K562 (cell line): ENCODE measurements around the gene KLK5. TPM values are rescaled to one million over a fixed set of nuclear protein-coding genes. Genes with fewer than 3 reads are reported as not detected.

ENCODE experiments used
- ATAC-seq: fragments of 200-7000 bp; cut with Tn5 transposase; 3 replicates; pipeline ENCODE4 v1.9.1; 2020; ENCODE audit warnings: moderate library complexity
- BruUV-seq: library from RNA; stranded (reverse); fragments of 400-500 nt; replicated peaks from 2 replicates; lab custom pipeline; 2021; lab: Mats Ljungman, UMichigan
- CTCF ChIA-PET: fragments of 300-600 bp; formaldehyde crosslinking; extraction: SDS; loops from one replicate; lab custom pipeline; 2021; ENCODE audit warnings: low intra/inter-chr PET ratio; lab: Yijun Ruan, JAX
- POLR2A ChIA-PET: fragments of 300-600, 350-650 bp; sonication (Branson Sonifier 250); formaldehyde crosslinking; extraction: SDS; loops from one replicate; lab custom pipeline; 2021; ENCODE audit warnings: antibody characterized with exemption, inconsistent platforms; lab: Yijun Ruan, JAX
- DNase-seq, 4 experiments: peaks; one replicate each; pipeline versions ENCODE4 v3.0.0 to v3.0.0-alpha.2; 2011 to 2018; ENCODE audit warnings: low spot score in 3 of 4, mixed read lengths in 3 of 4; ENCODE audit errors: extremely low read depth in 1 of 4
- FAIRE-seq: peaks from 2 replicates; lab custom pipeline; 2011; peaks lifted over from hg19 to GRCh38; lab: Jason Lieb, UNC
- H2AFZ ChIP-seq: 2 replicates; pipeline ENCODE4 v1.6.0; 2011; ENCODE audit warnings: low read depth, low read length, control low read depth, inconsistent platforms
- H3K27ac ChIP-seq: fragments of 200-600 bp; 3 replicates; pipeline ENCODE4 v1.8.0; 2011; ENCODE audit warnings: low read depth, mild to moderate bottlenecking, control low read depth, inconsistent platforms, low read length, moderate library complexity, mixed read lengths; ENCODE audit errors: extremely low read depth
- H3K27me3 ChIP-seq, 2 experiments: fragments of 300-600 bp in 1 of 2; 2 replicates in 1 of 2; 3 replicates in 1 of 2; pipeline versions ENCODE4 v1.6.0 to v1.8.0; 2011; ENCODE audit warnings: inconsistent platforms in 2 of 2, low read length in 2 of 2, mild to moderate bottlenecking in 1 of 2, mixed read lengths in 1 of 2, moderate library complexity in 1 of 2; ENCODE audit not compliant: control insufficient read depth in 2 of 2, insufficient read depth in 2 of 2
- H3K36me3 ChIP-seq: fragments of 300-600 bp; 3 replicates; pipeline ENCODE4 v1.8.0; 2011; ENCODE audit warnings: mild to moderate bottlenecking, low read length, inconsistent platforms; ENCODE audit not compliant: control insufficient read depth, insufficient read depth
- H3K4me1 ChIP-seq, 2 experiments: fragments of 200-600 bp in 1 of 2; replicated peaks in 1 of 2; 2 replicates in 1 of 2; 3 replicates in 1 of 2; pipeline versions ENCODE4 v1.5.1 to v1.8.0; 2011; ENCODE audit warnings: inconsistent platforms in 2 of 2, low read length in 2 of 2, mild to moderate bottlenecking in 1 of 2, mixed read lengths in 1 of 2, moderate library complexity in 1 of 2; ENCODE audit not compliant: control insufficient read depth in 2 of 2, insufficient read depth in 2 of 2
- H3K4me2 ChIP-seq: 2 replicates; pipeline ENCODE4 v1.6.1; 2011; ENCODE audit warnings: low read length, control low read depth, inconsistent platforms, mixed read lengths; ENCODE audit not compliant: insufficient read depth
- H3K4me3 ChIP-seq: fragments of 200-600 bp; sonication (generic), shearing (Covaris generic); 2 replicates; pipeline ENCODE4 v1.5.1; 2016; ENCODE audit warnings: control low read depth, inconsistent platforms
- H3K79me2 ChIP-seq: fragments of 200-600 bp; 3 replicates; pipeline ENCODE4 v1.8.0; 2011; ENCODE audit warnings: low read length, inconsistent platforms; ENCODE audit not compliant: control insufficient read depth, insufficient read depth
- H3K9ac ChIP-seq, 2 experiments: 2 replicates each; pipeline versions ENCODE4 v1.6.0 to v1.6.1; 2011; ENCODE audit warnings: low read depth in 2 of 2, low read length in 2 of 2, control low read depth in 1 of 2, inconsistent platforms in 1 of 2, mild to moderate bottlenecking in 1 of 2, mixed read lengths in 1 of 2; ENCODE audit not compliant: insufficient read depth in 1 of 2
- H3K9me1 ChIP-seq: one replicate; pipeline ENCODE4 v1.6.0; 2011; ENCODE audit warnings: inconsistent platforms, mild to moderate bottlenecking, low read length, moderate library complexity; ENCODE audit not compliant: control insufficient read depth, insufficient read depth
- H3K9me3 ChIP-seq: replicated peaks from 2 replicates; pipeline ENCODE4 v1.5.1; 2011; ENCODE audit warnings: low read depth, low read length, inconsistent platforms; ENCODE audit not compliant: control insufficient read depth, insufficient read depth
- H4K20me1 ChIP-seq: replicated peaks from 2 replicates; pipeline ENCODE4 v1.6.1; 2011; ENCODE audit warnings: low read length, inconsistent platforms, mixed read lengths; ENCODE audit not compliant: control insufficient read depth, insufficient read depth
- FOXA3 ChIP-seq, 2 experiments: fragments of 450-650 bp in 1 of 2; sonication (generic) in 1 of 2; formaldehyde crosslinking; IDR thresholded peaks in 1 of 2; conservative IDR thresholded peaks in 1 of 2; 2 replicates each; pipeline versions ENCODE4 v1.4.0 to v1.8.0; 2020 to 2022; ENCODE audit warnings: mild to moderate bottlenecking in 2 of 2, missing genetic modification reagents in 1 of 2
- KAT8 ChIP-seq: fragments of 450-650 bp; IDR thresholded peaks from 2 replicates; pipeline ENCODE4 v1.6.1; 2016; ENCODE audit warnings: low read depth, mild to moderate bottlenecking
- PHB2 ChIP-seq: fragments of 450-650 bp; IDR thresholded peaks from 2 replicates; pipeline ENCODE4 v1.6.1; 2017; ENCODE audit warnings: low read depth
- POLR2A ChIP-seq: fragments of 450-650 bp; conservative IDR thresholded peaks from 2 replicates; pipeline ENCODE4 v1.6.1; 2016
- TBL1XR1 ChIP-seq, 2 experiments: IDR thresholded peaks; 2 replicates each; pipeline ENCODE4 v1.6.1; 2012; ENCODE audit warnings: improper control_type of control experiment in 2 of 2, low read length in 2 of 2, mild to moderate bottlenecking in 1 of 2
- WHSC1 ChIP-seq: IDR thresholded peaks from one replicate; pipeline ENCODE4 v1.6.1; 2012; ENCODE audit warnings: low read length, control low read depth, inconsistent platforms
- YBX1 ChIP-seq: fragments of 450-650 bp; IDR thresholded peaks from 2 replicates; pipeline ENCODE4 v1.7.1; 2016; ENCODE audit warnings: mild to moderate bottlenecking
- in situ Hi-C: fragments of 300-500 bp; cut with MboI; formaldehyde crosslinking; loops from 4 replicates; pipeline ENCODE4 v1.15.0; 2018; ENCODE audit warnings: inconsistent platforms, mixed read lengths
- intact Hi-C: fragments of 100-400 bp; cut with micrococcal nuclease; formaldehyde crosslinking; loops from 2 replicates; pipeline ENCODE4 v1.14.2; 2022
- polyA plus RNA-seq, 8 experiments: library from polyadenylated mRNA; depleted of rRNA in 4 of 8; stranded (reverse) in 5 of 8; unstranded in 3 of 8; fragments of >200 nt; fragmentation: Nextera tagmentation in 2 of 8; fragmentation: Illumina TruSeq in 1 of 8; extraction: Ambion mirVana in 2 of 8; extraction: Trizol in 1 of 8; gene quantifications; 2 replicates each; pipeline versions ENCODE4 v1.2.1 to v1.2.3, GENCODE V29; 2011 to 2014; ENCODE audit warnings: inconsistent platforms in 1 of 8, missing spikeins in 1 of 8
- total RNA-seq, 7 experiments: library from RNA; depleted of rRNA in 6 of 7; stranded (reverse); fragments of >200 nt in 6 of 7; fragmentation: Illumina TruSeq in 2 of 7; extraction: Trizol in 2 of 7; gene quantifications; 2 replicates each; pipeline versions ENCODE4 v1.2.1 to v1.2.3, GENCODE V29; 2011 to 2021; ENCODE audit warnings: low replicate concordance in 1 of 7
- TF ChIP-seq, protein P1 (sequence below): fragments of 450-650 bp; formaldehyde crosslinking; IDR thresholded peaks from 2 replicates; pipeline ENCODE4 v1.4.0; 2022; ENCODE audit warnings: missing genetic modification characterization
- TF ChIP-seq, protein P2 (sequence below): fragments of 250-450 bp; sonication (Bioruptor Pico); IDR thresholded peaks from 2 replicates; pipeline ENCODE4 v1.8.0; 2022; ENCODE audit warnings: moderate library complexity, mild to moderate bottlenecking, inconsistent platforms

The KLK5 gene
- total and polyA plus RNA-seq, 9 of the 15 experiments (the other 6 are each of a cell fraction or from before 2014, with no cell fraction given) = not detected

DNA sequence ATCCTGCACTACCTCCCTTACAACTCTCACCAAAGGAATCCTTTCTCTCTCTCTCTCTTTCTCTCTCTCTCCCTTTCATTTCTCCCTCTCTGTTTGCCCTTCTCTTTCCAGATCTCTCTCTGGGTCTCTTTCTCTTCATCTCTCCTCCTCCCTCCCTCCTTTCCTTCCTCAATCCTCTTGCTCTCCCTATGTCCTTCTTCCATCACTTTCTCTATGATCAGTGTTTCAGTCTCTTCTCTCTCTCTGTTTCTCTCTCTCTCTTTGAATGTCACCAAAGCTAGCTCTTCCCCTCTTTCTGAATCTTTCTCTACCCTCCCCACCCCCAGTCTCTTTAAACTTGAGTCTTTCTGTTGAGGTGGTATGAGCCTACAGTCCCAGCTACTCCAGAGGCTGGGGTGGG is 21.8 kb downstream of the KLK5 start:
- ATAC-seq (no peak), FAIRE-seq (no peak), DNase-seq (no peak)
- Histone ChIP-seq H3K9me1 (no peaks in the 10 kb centered on the region), H3K36me3 (no peaks in the 10 kb centered on the region), H3K9me3 (no peaks in the 10 kb centered on the region), H3K4me2 (no peak overlapping the region), H3K4me3 (no peak overlapping the region), H3K79me2 (no peaks in the 10 kb centered on the region), H4K20me1 (peaks cover 5% of the 10 kb centered on the region; the same call in 1 of the 2 replicates), H3K9ac (no peak overlapping the region), H3K4me1 (peaks cover 0 to 4% of the 10 kb centered on the region in 2 experiments; a peak in 2 of 5 replicates), H3K27me3 (peaks cover 3 to 18% of the 10 kb centered on the region in 2 experiments; a peak in 3 of 5 replicates), H3K27ac (no peak overlapping the region), H2AFZ (no peak overlapping the region)
- ChIA-PET CTCF (no interaction called here), POLR2A (no interaction called here)
- in situ Hi-C loops = no loop called here
- TF ChIP-seq YBX1 = no peak
- TF ChIP-seq PHB2 = no peak
- no peak for TF ChIP-seq TBL1XR1 (IDR thresholded peaks at IDR 0.05; ENCODE audit: low read length in 2 of 2)
- no peak for TF ChIP-seq FOXA3 (CRISPR knock-in tag; conservative IDR thresholded peaks at IDR 0.05 in 1 of 2, IDR thresholded peaks at IDR 0.05 in 1 of 2)
- TF ChIP-seq, protein P1, sequence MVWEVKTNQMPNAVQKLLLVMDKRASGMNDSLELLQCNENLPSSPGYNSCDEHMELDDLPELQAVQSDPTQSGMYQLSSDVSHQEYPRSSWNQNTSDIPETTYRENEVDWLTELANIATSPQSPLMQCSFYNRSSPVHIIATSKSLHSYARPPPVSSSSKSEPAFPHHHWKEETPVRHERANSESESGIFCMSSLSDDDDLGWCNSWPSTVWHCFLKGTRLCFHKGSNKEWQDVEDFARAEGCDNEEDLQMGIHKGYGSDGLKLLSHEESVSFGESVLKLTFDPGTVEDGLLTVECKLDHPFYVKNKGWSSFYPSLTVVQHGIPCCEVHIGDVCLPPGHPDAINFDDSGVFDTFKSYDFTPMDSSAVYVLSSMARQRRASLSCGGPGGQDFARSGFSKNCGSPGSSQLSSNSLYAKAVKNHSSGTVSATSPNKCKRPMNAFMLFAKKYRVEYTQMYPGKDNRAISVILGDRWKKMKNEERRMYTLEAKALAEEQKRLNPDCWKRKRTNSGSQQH = no peak
- TF ChIP-seq POLR2A = no peak
- no peak for TF ChIP-seq KAT8
- TF ChIP-seq, protein P2, sequence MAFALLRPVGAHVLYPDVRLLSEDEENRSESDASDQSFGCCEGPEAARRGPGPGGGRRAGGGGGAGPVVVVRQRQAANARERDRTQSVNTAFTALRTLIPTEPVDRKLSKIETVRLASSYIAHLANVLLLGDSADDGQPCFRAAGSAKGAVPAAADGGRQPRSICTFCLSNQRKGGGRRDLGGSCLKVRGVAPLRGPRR (CRISPR knock-in tag) = no peak
- no peak for TF ChIP-seq WHSC1
- BruUV-seq = no TSS peak
- intact Hi-C loops = loop anchor here (2.0 kb wide), 2 partner anchors 86 to 164 kb away; no protein-coding TSS in a partner anchor
